Measurements from ENCODE around the gene SUN3. TPM values are rescaled to one million over a fixed set of nuclear protein-coding genes. Genes with fewer than 3 reads are reported as not detected.
"Not testable (repeated sequence)": the region's sequence is repeated elsewhere in the genome, so short reads cannot be mapped to it uniquely, and the experiment has no call there.

SUN3 gene
- total and polyA plus RNA-seq, 2 of the 4 experiments (the other 2 are of a cell fraction): not detected

- H2AK5ac ChIP-seq (ENCODE audit: low read depth, low read length): no peak overlapping the region
- H3K4ac ChIP-seq (ENCODE audit: low read depth, low read length): no peak overlapping the region
- no peak overlapping the region for H4K91ac ChIP-seq (ENCODE audit: insufficient read depth, low read depth, low read length)
- H3K4me1 ChIP-seq (ENCODE audit: control insufficient read depth, insufficient read depth, low read length): peaks cover 3% of the 10 kb centered on the region
- ChIA-PET POLR2A (ENCODE audit: unreplicated experiment) (interaction anchor here (0.6 kb wide), 1 partner anchor 156 kb away, joined by 4 read pairs; no protein-coding TSS in a partner anchor), CTCF (interaction anchor here (0.8 to 1.9 kb wide), 3 partner anchors 9 to 128 kb away, joined by 3 to 8 read pairs (median 7); no protein-coding TSS in a partner anchor)
- H2BK120ac ChIP-seq (ENCODE audit: low read depth, low read length): no peak overlapping the region
- in situ Hi-C loops (cut with MboI; ENCODE audit: low sequenced_read_pairs): loop anchor here (10.0 kb wide), 1 partner anchor 112 kb away; no protein-coding TSS in a partner anchor
- TF ChIP-seq SMC3 (IDR thresholded peaks at IDR 0.05; ENCODE audit: low read depth, low read length) (no peak), POLR2A (IDR thresholded peaks at IDR 0.05; ENCODE audit: low read depth, low read length) (no peak), CEBPB (IDR thresholded peaks at IDR 0.05; ENCODE audit: low read depth, low read length) (no peak), RCOR1 (IDR thresholded peaks at IDR 0.05; ENCODE audit: insufficient replicate concordance, low read length) (no peak), MXI1 (IDR thresholded peaks at IDR 0.05; ENCODE audit: borderline replicate concordance, low read depth, low read length) (no peak), RAD21 (IDR thresholded peaks at IDR 0.05; ENCODE audit: low read length) (no peak), CHD1 (IDR thresholded peaks at IDR 0.05; ENCODE audit: low read depth, low read length) (no peak), NFE2L2 (IDR thresholded peaks at IDR 0.05; ENCODE audit: low read depth, low read length) (no peak), ELK1 (IDR thresholded peaks at IDR 0.05; ENCODE audit: borderline replicate concordance, low read depth, low read length) (no peak)
- no peak overlapping the region for H4K5ac ChIP-seq (ENCODE audit: low read depth, low read length)
- H2AK9ac ChIP-seq (replicated peaks; ENCODE audit: low read depth, low read length, poor library complexity): no peak overlapping the region
- peaks cover 13 to 14% of the 10 kb centered on the region in 2 experiments for H3K79me1 ChIP-seq (ENCODE audit: low read depth in 1 of 2, low read length in 2 of 2)
- H3K14ac ChIP-seq (replicated peaks; ENCODE audit: low read depth, low read length): no peak overlapping the region
- no peak overlapping the region for H3K18ac ChIP-seq (ENCODE audit: low read depth, low read length)
- no peaks in the 10 kb centered on the region for H4K20me1 ChIP-seq (ENCODE audit: insufficient read depth, low read length)
- H3K4me2 ChIP-seq (ENCODE audit: low read depth, low read length): no peak overlapping the region
- no peaks in the 10 kb centered on the region for H3K9me3 ChIP-seq (ENCODE audit: control insufficient read depth, insufficient read depth, low read length)
- no peak overlapping the region for H2BK5ac ChIP-seq (ENCODE audit: low read depth, low read length, poor library complexity, severe bottlenecking)
- H3K23ac ChIP-seq (ENCODE audit: low read depth, low read length): no peak overlapping the region
- no peak overlapping the region for H2BK15ac ChIP-seq (ENCODE audit: low read depth, low read length)
- intact Hi-C loops (cut with micrococcal nuclease): no loop called here
- BruUV-seq (replicated peaks): no TSS peak
- no peak overlapping the region for H3K27ac ChIP-seq (ENCODE audit: insufficient read depth, low read length)
- no CpG with 5 or more reads among the region's 2 CpGs for WGBS, 2 experiments (ENCODE audit: extremely low coverage in 2 of 2, insufficient read length in 1 of 2)
- no peaks in the 10 kb centered on the region for H3K9me1 ChIP-seq (ENCODE audit: insufficient read depth, low read length)
- no peak overlapping the region for H2BK20ac ChIP-seq (ENCODE audit: low read depth, low read length)
- H3K36me3 ChIP-seq (ENCODE audit: control insufficient read depth, insufficient read depth, low read length): peaks cover 2% of the 10 kb centered on the region; the same call in 1 of the 2 replicates
- H3K4me3 ChIP-seq (ENCODE audit: insufficient read depth, low read depth, low read length): no peak overlapping the region
- no peak overlapping the region for H3K56ac ChIP-seq (ENCODE audit: extremely low read depth, insufficient read depth, low read length)
- peaks cover 2% of the 10 kb centered on the region for H3K27me3 ChIP-seq (ENCODE audit: control insufficient read depth, insufficient read depth, low read length)
- dilution Hi-C loops (cut with HindIII; ENCODE audit: low sequenced_read_pairs, unreplicated experiment): loop anchor here (25.0 kb wide), 1 partner anchor 130 kb away; no protein-coding TSS in a partner anchor
- no peak for DNase-seq
- no peak overlapping the region for H4K8ac ChIP-seq (ENCODE audit: low read depth in 2 of 2, low read length in 2 of 2)
- H2AFZ ChIP-seq (replicated peaks; ENCODE audit: low read length, poor library complexity): no peak overlapping the region
- no peak overlapping the region for H3K9ac ChIP-seq (ENCODE audit: low read depth, low read length)
- no peak for ATAC-seq (ENCODE audit: low read depth)
Measured at GRCh38 chr7:47982610-47983009, 46.3 kb downstream of the SUN3 start.

- H2BK15ac ChIP-seq (ENCODE audit: low read depth, low read length); H3K9me1 ChIP-seq (ENCODE audit: insufficient read depth, low read length); H2AK5ac ChIP-seq (ENCODE audit: low read depth, low read length); H3K4me2 ChIP-seq (ENCODE audit: low read depth, low read length); H2BK20ac ChIP-seq (ENCODE audit: low read depth, low read length); H3K56ac ChIP-seq (ENCODE audit: extremely low read depth, insufficient read depth, low read length); H3K4ac ChIP-seq (ENCODE audit: low read depth, low read length); H2BK5ac ChIP-seq (ENCODE audit: low read depth, low read length, poor library complexity, severe bottlenecking); H4K91ac ChIP-seq (ENCODE audit: insufficient read depth, low read depth, low read length); H2AFZ ChIP-seq (replicated peaks; ENCODE audit: low read length, poor library complexity); DNase-seq; H3K9ac ChIP-seq (ENCODE audit: low read depth, low read length); H4K8ac ChIP-seq (ENCODE audit: low read depth in 2 of 2, low read length in 2 of 2); H3K27ac ChIP-seq (ENCODE audit: insufficient read depth, low read length); H2BK120ac ChIP-seq (ENCODE audit: low read depth, low read length); H3K23ac ChIP-seq (ENCODE audit: low read depth, low read length); H3K18ac ChIP-seq (ENCODE audit: low read depth, low read length); BruUV-seq (replicated peaks); H4K20me1 ChIP-seq (ENCODE audit: insufficient read depth, low read length); ATAC-seq (ENCODE audit: low read depth); H3K4me3 ChIP-seq (ENCODE audit: insufficient read depth, low read depth, low read length); CTCF ChIA-PET; POLR2A ChIA-PET (ENCODE audit: unreplicated experiment); H3K14ac ChIP-seq (replicated peaks; ENCODE audit: low read depth, low read length); H3K9me3 ChIP-seq (ENCODE audit: control insufficient read depth, insufficient read depth, low read length); H3K27me3 ChIP-seq (ENCODE audit: control insufficient read depth, insufficient read depth, low read length); H4K5ac ChIP-seq (ENCODE audit: low read depth, low read length); H3K4me1 ChIP-seq (ENCODE audit: control insufficient read depth, insufficient read depth, low read length); intact Hi-C loops (cut with micrococcal nuclease); H2AK9ac ChIP-seq (replicated peaks; ENCODE audit: low read depth, low read length, poor library complexity): not testable (repeated sequence)
- H3K36me3 ChIP-seq (ENCODE audit: control insufficient read depth, insufficient read depth, low read length): peaks cover 15% of the 10 kb centered on the region
- peaks cover 21 to 28% of the 10 kb centered on the region in 2 experiments for H3K79me1 ChIP-seq (ENCODE audit: low read depth in 1 of 2, low read length in 2 of 2)
- in situ Hi-C loops (cut with MboI; ENCODE audit: low sequenced_read_pairs): loop anchor here (10.0 kb wide), 1 partner anchor 114 kb away; no protein-coding TSS in a partner anchor
- dilution Hi-C loops (cut with HindIII; ENCODE audit: low sequenced_read_pairs, unreplicated experiment): loop anchor here (25.0 kb wide), 1 partner anchor 132 kb away; no protein-coding TSS in a partner anchor
- WGBS, 2 experiments (ENCODE audit: extremely low coverage in 2 of 2, insufficient read length in 1 of 2): no CpG with 5 or more reads among the region's 5 CpGs
Measured at GRCh38 chr7:47980648-47981047, 48.3 kb downstream of the SUN3 start.
